AG20443 (cell line): ENCODE data around the gene PDX1.
A peak's percentile ranks its signal among the peaks of the same experiment; 100 is the strongest.

ENCODE experiments used
- DNase-seq: peaks from one replicate; pipeline ENCODE4 v3.0.0; 2012; ENCODE audit warnings: low spot score, mixed read lengths

PDX1 gene

DNA sequence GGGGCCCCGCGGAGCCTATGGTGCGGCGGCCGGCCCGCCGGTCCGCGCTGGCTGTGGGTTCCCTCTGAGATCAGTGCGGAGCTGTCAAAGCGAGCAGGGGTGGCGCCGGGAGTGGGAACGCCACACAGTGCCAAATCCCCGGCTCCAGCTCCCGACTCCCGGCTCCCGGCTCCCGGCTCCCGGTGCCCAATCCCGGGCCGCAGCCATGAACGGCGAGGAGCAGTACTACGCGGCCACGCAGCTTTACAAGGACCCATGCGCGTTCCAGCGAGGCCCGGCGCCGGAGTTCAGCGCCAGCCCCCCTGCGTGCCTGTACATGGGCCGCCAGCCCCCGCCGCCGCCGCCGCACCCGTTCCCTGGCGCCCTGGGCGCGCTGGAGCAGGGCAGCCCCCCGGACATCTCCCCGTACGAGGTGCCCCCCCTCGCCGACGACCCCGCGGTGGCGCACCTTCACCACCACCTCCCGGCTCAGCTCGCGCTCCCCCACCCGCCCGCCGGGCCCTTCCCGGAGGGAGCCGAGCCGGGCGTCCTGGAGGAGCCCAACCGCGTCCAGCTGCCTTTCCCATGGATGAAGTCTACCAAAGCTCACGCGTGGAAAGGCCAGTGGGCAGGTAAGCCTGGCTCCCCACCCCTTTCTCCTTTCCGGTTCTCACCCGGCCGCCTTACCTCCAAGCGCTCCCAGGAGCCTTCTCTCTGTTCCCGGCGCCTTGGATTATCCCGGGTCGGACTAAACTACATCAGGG lies at the start of gene PDX1:
Gene PDX1 (plus strand): TSS at position 67 of the 743 bp plus-strand sequence. CDS start 139 bp downstream, at position 206.
- DNase-seq, result peak; percentile 63

- no peak for DNase-seq
These were observed 41.5 kb upstream of the PDX1 start for GRCh38 chr13:27878274-27878673.

DNA sequence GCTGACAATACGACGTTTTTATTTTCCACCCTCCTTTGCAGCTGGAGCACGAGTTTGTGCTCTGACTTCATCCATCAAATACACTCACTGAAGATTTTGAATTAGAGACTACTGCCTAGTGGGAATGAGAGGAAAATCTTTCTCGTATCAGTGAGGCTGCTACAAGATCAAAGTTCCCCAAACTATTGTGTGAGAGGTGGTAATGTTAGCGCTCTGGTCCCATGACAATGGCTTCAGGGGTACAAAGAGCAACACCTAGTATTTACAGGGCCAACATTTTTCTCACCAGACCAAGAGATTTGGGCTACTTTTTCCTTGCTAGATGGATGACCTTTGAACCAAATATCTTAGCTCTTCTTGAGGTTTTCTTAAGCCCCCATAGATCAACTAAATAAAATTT lies 30.3 kb upstream of the PDX1 start:
- DNase-seq, result no peak

DNA sequence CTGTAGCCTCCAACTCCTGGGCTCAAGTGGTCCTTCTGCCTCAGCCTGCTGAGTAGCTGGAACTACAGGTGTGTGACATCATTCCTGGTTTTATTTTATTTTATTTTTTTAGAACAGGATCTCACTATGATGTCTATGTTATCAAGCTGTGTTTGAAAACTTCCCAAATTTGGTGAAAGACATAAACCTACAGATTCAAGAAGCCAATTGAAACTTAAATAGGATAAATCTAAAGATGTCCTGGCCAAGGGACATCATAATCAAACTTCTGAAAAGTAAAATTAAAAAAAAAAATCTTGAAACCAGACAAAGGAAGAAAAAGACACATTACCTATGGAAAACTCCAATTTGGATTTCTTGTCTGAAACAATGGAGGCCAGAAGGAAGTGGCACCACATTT lies 23.1 kb upstream of the PDX1 start:
- no peak for DNase-seq

GRCh38 chr13:27904719-27905118 lies 15.1 kb upstream of the PDX1 start:
- no peak for DNase-seq

DNA sequence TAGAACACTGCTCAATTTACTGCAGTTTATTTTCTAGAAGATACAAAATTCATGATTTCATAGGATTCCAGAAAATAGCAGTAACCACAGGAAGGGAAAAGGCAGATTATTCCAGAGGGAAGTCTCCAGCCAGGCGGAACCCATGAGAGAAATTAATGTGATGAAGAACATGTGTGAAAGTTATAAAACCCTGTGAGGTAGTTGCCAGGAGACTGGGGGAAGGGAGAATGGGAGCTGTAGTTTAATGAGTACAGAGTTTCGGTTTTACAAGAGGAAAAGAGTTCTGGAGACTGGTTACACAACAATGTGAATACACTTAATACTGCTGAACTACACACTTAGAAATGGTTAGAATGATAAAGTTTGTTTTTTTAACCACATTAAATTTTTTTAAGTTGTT lies 14.2 kb upstream of the PDX1 start:
- no peak for DNase-seq

DNA sequence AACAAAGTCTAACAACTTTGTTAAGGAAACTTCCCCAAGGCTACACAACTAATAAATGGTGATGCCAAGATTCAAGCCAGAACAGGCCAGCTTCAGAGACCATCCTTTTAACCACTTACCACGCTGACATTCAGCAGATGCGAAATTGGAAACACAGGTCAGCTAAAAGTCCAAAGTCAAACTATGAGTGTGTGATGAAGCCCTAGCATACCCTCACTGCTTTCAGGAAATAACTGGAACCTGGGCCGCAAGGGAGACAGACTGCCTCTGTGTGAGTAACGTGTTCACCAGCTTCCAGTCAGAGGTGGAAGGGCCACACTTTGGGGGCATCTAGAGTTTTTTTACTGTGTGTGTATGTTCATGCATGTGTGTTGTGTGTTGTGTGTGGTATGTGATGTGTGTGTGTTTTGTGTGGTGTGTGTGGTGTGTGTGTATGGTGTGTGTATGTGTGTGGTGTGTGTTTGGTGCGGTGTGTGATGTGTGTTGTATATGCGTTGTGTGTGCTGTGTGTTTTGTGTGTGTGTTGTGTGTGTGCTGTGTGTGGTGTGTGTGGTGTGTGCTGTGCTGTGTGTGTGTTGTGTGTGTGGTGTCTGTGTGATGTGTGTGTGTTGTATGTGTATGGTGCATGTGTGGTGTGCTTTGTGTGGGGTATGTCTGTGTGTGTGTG lies 12.5 kb upstream of the PDX1 start:
- DNase-seq, result no peak

- DNase-seq, result no peak
These were observed 10.4 kb upstream of the PDX1 start for GRCh38 chr13:27909378-27909777.

DNA sequence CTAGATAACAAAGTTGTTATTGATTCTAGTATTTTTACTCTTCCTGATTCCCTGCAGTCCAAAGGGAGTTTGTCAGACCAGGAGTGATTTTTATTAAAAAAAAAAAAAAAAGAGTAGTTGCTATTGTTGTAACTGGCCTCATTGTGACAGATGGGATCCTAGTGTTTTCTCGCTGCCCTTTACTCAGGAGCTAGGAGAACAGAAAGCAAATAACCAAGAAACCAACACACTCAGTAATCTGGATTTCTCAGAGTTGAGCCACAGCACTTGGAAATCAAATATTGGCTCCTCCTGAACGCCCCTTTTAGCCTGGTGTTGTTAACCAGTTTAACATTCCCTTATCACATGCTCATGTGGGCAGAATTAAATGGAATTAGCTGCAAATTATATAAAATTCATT lies 8.3 kb upstream of the PDX1 start:
- DNase-seq, result no peak

DNA sequence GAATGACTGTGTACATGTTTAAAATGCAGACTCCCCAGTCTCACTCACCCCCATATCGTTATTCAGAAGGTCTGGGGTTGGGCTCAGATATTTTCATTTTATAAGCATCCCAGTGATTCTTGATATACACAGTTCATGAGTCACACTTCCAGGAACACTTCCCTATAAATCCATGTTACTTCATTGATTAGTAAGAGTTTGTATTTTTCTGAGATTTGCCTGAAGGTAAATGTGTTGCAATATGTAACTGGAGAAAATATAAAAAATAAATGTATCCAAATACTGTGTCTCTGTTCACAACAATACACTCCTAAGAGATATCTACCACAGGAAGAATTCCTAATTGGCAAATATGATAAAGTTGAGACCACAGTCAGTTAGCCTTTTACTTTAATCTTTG lies 6.6 kb upstream of the PDX1 start:
- no peak for DNase-seq

DNA sequence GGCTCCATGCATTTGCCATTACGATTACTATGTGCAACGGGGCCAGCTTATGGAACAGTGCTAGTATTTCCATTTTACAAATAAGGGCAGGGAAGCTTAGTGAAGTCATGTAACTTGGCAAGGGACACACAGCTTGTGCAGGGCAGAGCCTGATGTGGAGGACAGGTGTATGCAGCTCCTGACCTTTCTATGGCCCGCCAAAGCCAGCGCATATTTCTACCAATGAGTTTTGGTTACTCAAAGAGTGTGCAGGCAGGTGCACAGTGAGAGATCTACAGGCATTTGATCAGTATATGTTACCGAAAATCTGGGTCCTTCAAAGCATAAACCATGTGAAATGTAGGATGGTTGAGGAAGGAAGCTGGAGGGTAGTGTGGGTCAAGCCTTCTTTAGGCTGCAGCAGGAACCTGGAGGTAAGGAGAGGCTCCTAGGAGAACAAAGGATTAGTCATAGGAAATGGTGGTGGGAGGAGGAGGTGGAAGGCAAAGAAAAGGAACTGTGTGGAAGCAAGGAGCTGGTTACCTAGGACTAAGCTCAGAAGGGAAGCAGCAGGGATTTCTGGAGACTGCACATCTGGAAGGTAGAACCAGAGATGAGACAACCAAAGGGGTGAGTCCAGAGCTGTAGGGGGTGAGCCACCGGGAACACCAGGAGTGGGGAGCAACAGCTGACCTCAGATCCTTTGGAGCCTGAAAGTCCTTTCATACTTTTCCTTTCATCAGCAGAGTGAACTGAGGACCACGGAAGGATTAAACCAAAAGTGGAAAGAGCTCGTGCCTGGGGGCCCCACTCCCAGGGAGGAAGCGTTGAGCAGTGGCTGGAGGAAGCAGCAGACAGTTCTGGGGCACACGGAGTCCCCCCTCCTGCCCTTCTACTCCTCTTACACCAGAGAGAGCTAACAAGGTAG lies 4.2 kb upstream of the PDX1 start:
- no peak for DNase-seq

DNA sequence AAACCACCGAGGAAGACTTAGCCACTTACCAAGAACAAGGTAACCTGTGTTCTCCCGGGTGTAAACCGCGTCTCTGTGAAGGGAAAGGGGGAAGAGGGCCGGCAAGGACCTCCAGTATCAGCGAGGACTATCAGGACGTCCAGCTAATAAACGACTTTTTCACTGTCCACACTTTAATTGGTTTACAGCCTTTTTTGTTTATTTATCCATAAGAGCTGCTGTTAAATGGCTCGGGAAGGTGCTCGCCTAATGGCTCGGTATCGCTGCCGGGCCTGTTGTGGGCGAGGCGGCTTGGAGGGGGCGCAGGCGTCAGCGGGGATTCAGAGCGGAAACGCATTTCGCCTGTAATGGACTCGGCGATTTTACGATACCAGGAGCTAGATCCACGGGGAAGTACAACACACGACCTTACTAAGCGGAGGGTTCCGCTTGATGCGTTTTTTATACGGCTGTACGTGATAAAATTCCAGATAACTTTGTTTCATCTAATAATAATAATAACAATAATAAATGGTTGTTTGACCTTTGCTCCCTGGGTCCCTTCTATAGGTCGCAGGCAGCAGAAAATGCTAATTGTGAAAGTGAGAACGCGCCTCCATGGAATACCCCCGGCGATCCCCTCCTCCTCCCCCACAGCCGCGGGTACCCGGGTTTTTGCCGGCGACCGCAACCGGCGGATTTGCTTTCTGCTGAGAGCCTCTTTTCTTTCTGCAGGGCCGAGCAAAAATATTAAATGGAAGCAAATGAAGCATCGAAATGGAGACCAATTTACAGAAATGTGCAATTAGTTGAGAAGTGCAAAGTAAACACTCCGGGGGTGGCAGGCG lies 2.5 kb upstream of the PDX1 start:
- no peak for DNase-seq

DNA sequence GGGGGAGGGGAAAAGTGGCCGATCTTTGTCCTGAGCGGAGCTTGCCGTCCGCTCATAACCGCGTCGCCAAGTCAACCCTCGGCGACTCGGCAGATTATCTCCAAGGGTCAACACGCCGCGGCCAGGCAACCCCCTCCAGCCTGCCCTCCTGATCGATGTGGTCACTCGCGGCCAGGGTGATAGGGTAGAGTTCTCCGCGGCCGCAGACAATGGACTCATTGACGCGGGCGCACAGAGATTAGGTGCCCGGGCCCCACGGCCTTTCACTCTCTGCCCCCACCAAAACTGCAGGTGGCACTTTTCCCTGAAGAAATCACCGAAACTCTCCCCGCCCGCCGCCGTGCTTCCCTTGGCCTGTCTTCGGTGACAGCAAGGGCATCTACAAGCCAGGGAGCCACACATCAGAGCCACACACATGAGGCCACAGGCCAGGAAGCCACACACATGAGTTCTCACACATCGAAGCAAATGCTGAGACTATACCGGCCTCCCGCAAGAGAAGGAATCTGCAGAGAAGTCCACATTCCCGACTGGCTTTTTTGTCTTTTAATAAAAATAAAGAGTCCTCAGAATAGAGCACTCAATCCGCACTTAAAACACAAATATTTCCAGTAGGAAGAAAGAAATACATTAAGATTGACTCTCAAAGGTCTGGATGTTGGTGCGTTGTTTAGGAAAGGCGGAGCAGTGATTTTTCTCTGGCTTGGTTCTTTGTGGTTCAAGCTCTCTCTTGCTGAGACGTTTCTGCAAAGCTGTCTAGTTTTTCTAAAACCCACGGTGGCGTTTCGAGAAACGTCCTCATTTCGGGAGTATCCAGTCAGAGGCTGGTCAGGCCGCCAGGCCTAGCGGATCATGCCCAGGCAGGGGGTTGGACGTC lies 1.5 kb upstream of the PDX1 start:
- DNase-seq, result no peak

GRCh38 chr13:27918918-27919658 lies 712 bp upstream of the PDX1 start:
- no peak for DNase-seq

DNA sequence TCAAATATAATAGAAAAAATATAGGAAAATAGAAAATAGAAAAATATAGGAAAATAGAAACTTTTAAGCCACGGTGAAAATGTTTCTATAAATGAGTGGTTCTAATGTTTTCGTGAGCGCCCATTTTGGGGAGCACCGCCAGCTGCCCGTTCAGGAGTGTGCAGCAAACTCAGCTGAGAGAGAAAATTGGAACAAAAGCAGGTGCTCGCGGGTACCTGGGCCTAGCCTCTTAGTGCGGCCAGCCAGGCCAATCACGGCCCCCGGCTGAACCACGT lies 204 bp upstream of the PDX1 start:
- DNase-seq, result no peak

GRCh38 chr13:27920677-27921420 lies 1.0 kb downstream of the PDX1 start:
- DNase-seq, result peak; percentile 50

DNA sequence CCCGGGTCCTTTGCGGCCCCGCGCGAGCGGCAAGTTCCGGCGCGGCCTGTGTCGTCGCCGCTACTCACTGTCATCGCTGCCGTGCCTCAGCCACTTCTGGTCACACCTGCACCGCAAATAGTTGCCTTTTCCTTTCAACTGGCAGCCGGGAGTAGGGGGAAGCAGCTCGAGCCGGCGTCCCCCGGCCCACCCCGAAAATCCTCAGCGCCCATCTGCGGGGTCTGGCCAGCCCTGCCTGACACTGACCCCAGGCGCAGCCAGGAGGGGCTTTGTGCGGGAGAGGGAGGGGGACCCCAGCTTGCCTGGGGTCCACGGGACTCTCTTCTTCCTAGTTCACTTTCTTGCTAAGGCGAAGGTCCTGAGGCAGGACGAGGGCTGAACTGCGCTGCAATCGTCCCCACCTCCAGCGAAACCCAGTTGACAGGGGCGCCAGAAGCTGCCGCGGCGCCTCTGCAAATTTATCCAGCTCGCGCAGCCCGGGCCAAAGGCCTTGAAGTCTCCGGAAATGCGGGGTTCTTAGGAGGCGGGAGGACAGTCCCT lies 1.7 kb downstream of the PDX1 start:
- peak; percentile 18 for DNase-seq

DNA sequence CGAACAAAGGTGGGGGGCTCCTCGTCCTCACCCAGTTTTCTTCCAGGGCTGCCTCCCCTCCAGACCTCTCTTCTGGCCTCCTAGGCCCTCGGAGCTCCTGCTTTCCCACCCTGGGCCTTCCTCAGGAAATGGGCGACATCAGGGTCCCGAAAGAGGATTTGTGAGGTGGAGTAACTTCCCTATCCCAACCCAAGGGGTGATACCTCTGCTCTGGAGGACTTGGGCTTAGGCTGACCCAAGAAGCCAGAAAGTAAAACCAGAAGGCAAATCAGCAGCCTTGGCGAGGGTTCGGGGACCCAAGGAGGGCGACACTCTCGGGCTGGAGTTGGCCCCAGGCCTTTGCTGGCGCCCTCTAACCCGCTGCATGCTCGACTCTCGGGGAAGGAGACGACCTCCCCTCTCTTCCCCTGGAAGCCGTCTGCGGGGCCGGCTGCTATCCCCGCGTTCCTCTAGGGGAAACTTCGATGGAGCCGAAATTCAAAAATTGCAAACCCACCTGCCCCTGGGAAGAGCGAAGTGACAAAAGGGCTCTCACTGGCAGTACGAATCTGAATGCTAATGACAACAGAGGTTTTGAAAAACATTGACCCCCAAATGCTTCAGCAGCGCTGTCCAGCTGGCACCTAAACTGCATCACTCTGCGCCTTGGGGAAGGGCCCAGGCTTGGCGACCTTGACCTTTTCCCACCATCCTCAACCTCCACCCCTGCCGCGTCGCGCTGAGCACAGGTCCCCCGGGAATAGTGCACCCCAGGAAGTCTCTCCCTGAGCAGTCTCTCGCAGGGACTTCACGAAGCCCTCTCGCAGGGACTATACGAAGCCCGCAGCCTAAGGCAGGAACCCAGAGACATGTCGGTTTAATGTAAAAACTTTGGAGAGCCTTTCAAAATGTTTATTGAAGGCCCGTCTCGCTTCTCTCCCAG lies 2.4 kb downstream of the PDX1 start:
- no peak for DNase-seq
